ENCODE data around the gene ANKRD18B.
"Not testable (repeated sequence)": the region's sequence is repeated elsewhere in the genome, so short reads cannot be mapped to it uniquely, and the experiment has no call there.

GRCh38 chr9:33579996-33580395 is 55.9 kb downstream of the ANKRD18B start:
- not testable (repeated sequence) for TF ChIP-seq EZH2 (IDR thresholded peaks at IDR 0.05; ENCODE audit: borderline replicate concordance, insufficient read depth, low read length, poor library complexity, severe bottlenecking); POLR2AphosphoS5 (IDR thresholded peaks at IDR 0.05); EP300 (conservative IDR thresholded peaks at IDR 0.05; ENCODE audit: poor library complexity, severe bottlenecking); TAF1 (IDR thresholded peaks at IDR 0.05; ENCODE audit: low read depth); MXI1 (conservative IDR thresholded peaks at IDR 0.05; ENCODE audit: poor library complexity, severe bottlenecking); SMC3 (conservative IDR thresholded peaks at IDR 0.05; ENCODE audit: poor library complexity)
- TF ChIP-seq, protein P1, sequence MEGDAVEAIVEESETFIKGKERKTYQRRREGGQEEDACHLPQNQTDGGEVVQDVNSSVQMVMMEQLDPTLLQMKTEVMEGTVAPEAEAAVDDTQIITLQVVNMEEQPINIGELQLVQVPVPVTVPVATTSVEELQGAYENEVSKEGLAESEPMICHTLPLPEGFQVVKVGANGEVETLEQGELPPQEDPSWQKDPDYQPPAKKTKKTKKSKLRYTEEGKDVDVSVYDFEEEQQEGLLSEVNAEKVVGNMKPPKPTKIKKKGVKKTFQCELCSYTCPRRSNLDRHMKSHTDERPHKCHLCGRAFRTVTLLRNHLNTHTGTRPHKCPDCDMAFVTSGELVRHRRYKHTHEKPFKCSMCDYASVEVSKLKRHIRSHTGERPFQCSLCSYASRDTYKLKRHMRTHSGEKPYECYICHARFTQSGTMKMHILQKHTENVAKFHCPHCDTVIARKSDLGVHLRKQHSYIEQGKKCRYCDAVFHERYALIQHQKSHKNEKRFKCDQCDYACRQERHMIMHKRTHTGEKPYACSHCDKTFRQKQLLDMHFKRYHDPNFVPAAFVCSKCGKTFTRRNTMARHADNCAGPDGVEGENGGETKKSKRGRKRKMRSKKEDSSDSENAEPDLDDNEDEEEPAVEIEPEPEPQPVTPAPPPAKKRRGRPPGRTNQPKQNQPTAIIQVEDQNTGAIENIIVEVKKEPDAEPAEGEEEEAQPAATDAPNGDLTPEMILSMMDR (IDR thresholded peaks at IDR 0.05; ENCODE audit: poor library complexity, severe bottlenecking) = not testable (repeated sequence)
